Left ventricle myocardium inferior (tissue), 1 donor: Measurements from ENCODE around the gene ZFYVE16. TPM values are rescaled to one million over a fixed set of nuclear protein-coding genes. Genes with fewer than 3 reads are reported as not detected.

Experiments used
- DNase-seq: peaks from one replicate; pipeline ENCODE4 v3.0.0-alpha.2; 2020
- H3K27ac ChIP-seq: fragments of 200-600 bp; replicated peaks from 2 replicates; pipeline ENCODE4 v1.8.0; 2021
- H3K27me3 ChIP-seq: fragments of 200-600 bp; 2 replicates; pipeline ENCODE4 v1.8.0; 2021; ENCODE audit warnings: low read depth
- H3K36me3 ChIP-seq: fragments of 200-600 bp; 2 replicates; pipeline ENCODE4 v1.8.0; 2021
- H3K4me1 ChIP-seq: fragments of 200-600 bp; 2 replicates; pipeline ENCODE4 v1.8.0; 2021
- H3K4me3 ChIP-seq: fragments of 200-600 bp; 2 replicates; pipeline ENCODE4 v1.8.0; 2021; ENCODE audit warnings: mild to moderate bottlenecking, moderate library complexity
- H3K9me3 ChIP-seq: fragments of 200-600 bp; replicated peaks from 2 replicates; pipeline ENCODE4 v1.8.0; 2021
- intact Hi-C: fragments of 100-400 bp; cut with micrococcal nuclease; formaldehyde crosslinking; loops from one replicate; pipeline ENCODE4 v1.11.0; 2022
- total RNA-seq: library from RNA; stranded (reverse); fragmentation: NEBNext Ultra II Directional; extraction: Animal tissue kit (Norgen Biotek cat#: 25700); gene quantifications from one replicate; pipeline ENCODE4 v1.2.1, GENCODE V29; 2021
- TF ChIP-seq, protein P1 (sequence below): fragments of 200-600 bp; IDR thresholded peaks from 2 replicates; pipeline ENCODE4 v1.8.0; 2021; ENCODE audit warnings: antibody characterized with exemption, mild to moderate bottlenecking, borderline replicate concordance
- donor health status: DM: no; HTN: yes; CAD: no; lungs with severe emphysema.

ZFYVE16 gene
- total RNA-seq, 1 donor from 2014 or later = 36.9 TPM

DNA sequence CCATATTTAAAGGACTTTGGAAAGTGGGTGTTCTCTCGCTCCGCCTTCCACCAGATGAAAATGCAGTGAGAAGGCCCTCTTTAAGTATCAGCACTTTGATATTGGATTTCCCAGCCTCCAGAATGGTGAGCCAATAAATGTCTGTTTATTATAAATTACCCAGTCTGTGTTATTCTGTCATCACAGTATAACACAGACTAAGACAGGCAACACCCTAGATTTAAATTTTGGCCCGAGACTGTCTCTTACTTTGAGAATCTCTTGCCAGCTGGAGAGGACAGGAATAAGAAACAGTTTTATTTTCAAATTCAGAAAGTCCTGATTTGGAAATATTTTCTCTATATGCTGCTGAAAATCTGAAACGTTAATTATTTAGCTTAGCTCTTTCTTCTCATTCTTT, 101.5 kb downstream of the ZFYVE16 start:
- TF ChIP-seq, protein P1, sequence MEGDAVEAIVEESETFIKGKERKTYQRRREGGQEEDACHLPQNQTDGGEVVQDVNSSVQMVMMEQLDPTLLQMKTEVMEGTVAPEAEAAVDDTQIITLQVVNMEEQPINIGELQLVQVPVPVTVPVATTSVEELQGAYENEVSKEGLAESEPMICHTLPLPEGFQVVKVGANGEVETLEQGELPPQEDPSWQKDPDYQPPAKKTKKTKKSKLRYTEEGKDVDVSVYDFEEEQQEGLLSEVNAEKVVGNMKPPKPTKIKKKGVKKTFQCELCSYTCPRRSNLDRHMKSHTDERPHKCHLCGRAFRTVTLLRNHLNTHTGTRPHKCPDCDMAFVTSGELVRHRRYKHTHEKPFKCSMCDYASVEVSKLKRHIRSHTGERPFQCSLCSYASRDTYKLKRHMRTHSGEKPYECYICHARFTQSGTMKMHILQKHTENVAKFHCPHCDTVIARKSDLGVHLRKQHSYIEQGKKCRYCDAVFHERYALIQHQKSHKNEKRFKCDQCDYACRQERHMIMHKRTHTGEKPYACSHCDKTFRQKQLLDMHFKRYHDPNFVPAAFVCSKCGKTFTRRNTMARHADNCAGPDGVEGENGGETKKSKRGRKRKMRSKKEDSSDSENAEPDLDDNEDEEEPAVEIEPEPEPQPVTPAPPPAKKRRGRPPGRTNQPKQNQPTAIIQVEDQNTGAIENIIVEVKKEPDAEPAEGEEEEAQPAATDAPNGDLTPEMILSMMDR = no peak
- Histone ChIP-seq H3K27me3 (no peaks in the 10 kb centered on the region), H3K4me3 (no peak overlapping the region), H3K9me3 (no peaks in the 10 kb centered on the region), H3K36me3 (no peaks in the 10 kb centered on the region), H3K27ac (no peak overlapping the region), H3K4me1 (no peaks in the 10 kb centered on the region)
- DNase-seq = no peak
- intact Hi-C loops = no loop called here

- no peaks in the 10 kb centered on the region for H3K27me3 ChIP-seq
- H3K36me3 ChIP-seq = no peaks in the 10 kb centered on the region
- intact Hi-C loops = no loop called here
- H3K9me3 ChIP-seq = no peaks in the 10 kb centered on the region
- DNase-seq = no peak
- no peak overlapping the region for H3K27ac ChIP-seq
- TF ChIP-seq, protein P1 = no peak
- H3K4me3 ChIP-seq = no peak overlapping the region
- H3K4me1 ChIP-seq = no peaks in the 10 kb centered on the region
Observed at GRCh38 chr5:80516826-80517225, 109.0 kb downstream of the ZFYVE16 start.

Other genes starting within 250 kb of the ZFYVE16 start
- gene SERINC5, start 152.0 kb upstream of the ZFYVE16 start, total RNA-seq = 12.2 TPM
- not detected for gene SPZ1, start 88.1 kb upstream of the ZFYVE16 start, total RNA-seq
- 0.91 TPM for gene FAM151B, start 80.0 kb downstream of the ZFYVE16 start, total RNA-seq
- not detected for gene ANKRD34B, start 162.2 kb downstream of the ZFYVE16 start, total RNA-seq
- 11.0 TPM for gene MSH3, start 246.6 kb downstream of the ZFYVE16 start, total RNA-seq
- gene DHFR, start 246.9 kb downstream of the ZFYVE16 start, total RNA-seq = 8.4 TPM